ENCODE results near the gene SPPL2C.

The SPPL2C gene

GRCh38 chr17:45826919-45827588 is 17.6 kb upstream of the SPPL2C start:
- no peak for TF ChIP-seq CTCF (IDR thresholded peaks at IDR 0.05; ENCODE audit: extremely low read depth, insufficient read depth, missing control alignments)

GRCh38 chr17:45828171-45828570 is 16.5 kb upstream of the SPPL2C start:
- in situ Hi-C loops (cut with MboI; ENCODE audit: low pct_unique_long_range_greater_than_20kb, low sequenced_read_pairs, unreplicated experiment), result loop anchor here (10.0 kb wide), 1 partner anchor 183 kb away; no protein-coding TSS in a partner anchor
- no peak for TF ChIP-seq CTCF (IDR thresholded peaks at IDR 0.05; ENCODE audit: extremely low read depth, insufficient read depth, missing control alignments)
- no peak for DNase-seq (ENCODE audit: low spot score)

More at GRCh38 chr17:45826919-45827588, 17.6 kb upstream of the SPPL2C start:
- in situ Hi-C loops (cut with MboI; ENCODE audit: low pct_unique_long_range_greater_than_20kb, low sequenced_read_pairs, unreplicated experiment), result loop anchor here (10.0 kb wide), 1 partner anchor 182 kb away; no protein-coding TSS in a partner anchor
- DNase-seq (ENCODE audit: low spot score), result no peak

- TF ChIP-seq CTCF (IDR thresholded peaks at IDR 0.05; ENCODE audit: extremely low read depth, insufficient read depth, missing control alignments), result no peak
- no peak for DNase-seq (ENCODE audit: low spot score)
- in situ Hi-C loops (cut with MboI; ENCODE audit: low pct_unique_long_range_greater_than_20kb, low sequenced_read_pairs, unreplicated experiment), result loop anchor here (10.0 kb wide), 1 partner anchor 184 kb away; no protein-coding TSS in a partner anchor
Observed at GRCh38 chr17:45828582-45829133, 16.0 kb upstream of the SPPL2C start.

GRCh38 chr17:45833920-45834319 is 10.8 kb upstream of the SPPL2C start:
- no peak for DNase-seq (ENCODE audit: low spot score)
- TF ChIP-seq CTCF (IDR thresholded peaks at IDR 0.05; ENCODE audit: extremely low read depth, insufficient read depth, missing control alignments), result no peak
- in situ Hi-C loops (cut with MboI; ENCODE audit: low pct_unique_long_range_greater_than_20kb, low sequenced_read_pairs, unreplicated experiment), result no loop called here

GRCh38 chr17:45834471-45835396 is 9.9 kb upstream of the SPPL2C start:
- no peak for DNase-seq (ENCODE audit: low spot score)
- in situ Hi-C loops (cut with MboI; ENCODE audit: low pct_unique_long_range_greater_than_20kb, low sequenced_read_pairs, unreplicated experiment), result no loop called here
- TF ChIP-seq CTCF (IDR thresholded peaks at IDR 0.05; ENCODE audit: extremely low read depth, insufficient read depth, missing control alignments), result no peak

- no peak for DNase-seq (ENCODE audit: low spot score)
- in situ Hi-C loops (cut with MboI; ENCODE audit: low pct_unique_long_range_greater_than_20kb, low sequenced_read_pairs, unreplicated experiment), result no loop called here
- no peak for TF ChIP-seq CTCF (IDR thresholded peaks at IDR 0.05; ENCODE audit: extremely low read depth, insufficient read depth, missing control alignments)
Observed at GRCh38 chr17:45835481-45835880, 9.2 kb upstream of the SPPL2C start.

Measured in GM13977 (cell line).